Kasumi-1 (cell line): ENCODE data around the gene FAM227A.
"Not testable (repeated sequence)": the region's sequence is repeated elsewhere in the genome, so short reads cannot be mapped to it uniquely, and the experiment has no call there.

ENCODE experiments used
- DNase-seq, 2 experiments: peaks; one replicate each; lab custom pipeline; 2025; lab: John Stamatoyannopoulos, UW

Gene FAM227A

DNA sequence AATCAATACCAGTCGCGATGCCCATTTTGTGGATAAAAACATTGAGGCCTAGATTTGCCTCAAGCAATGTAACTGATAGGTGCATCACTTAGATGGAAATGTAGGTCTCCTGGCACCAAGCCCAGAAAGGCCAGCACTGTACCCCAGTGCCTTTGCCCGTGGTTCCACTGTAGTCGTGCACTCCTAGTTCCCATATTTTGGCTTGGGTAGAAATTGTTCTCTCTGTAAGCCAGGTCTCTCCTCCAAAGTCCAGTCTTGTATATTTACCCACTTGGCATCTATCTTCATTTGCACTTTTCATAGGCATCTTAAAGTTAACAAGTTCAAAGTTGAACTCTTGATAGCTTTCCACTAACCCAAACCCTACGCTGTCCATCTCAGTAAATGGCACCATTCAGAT lies 44.6 kb downstream of the FAM227A start:
- no peak for DNase-seq

DNA sequence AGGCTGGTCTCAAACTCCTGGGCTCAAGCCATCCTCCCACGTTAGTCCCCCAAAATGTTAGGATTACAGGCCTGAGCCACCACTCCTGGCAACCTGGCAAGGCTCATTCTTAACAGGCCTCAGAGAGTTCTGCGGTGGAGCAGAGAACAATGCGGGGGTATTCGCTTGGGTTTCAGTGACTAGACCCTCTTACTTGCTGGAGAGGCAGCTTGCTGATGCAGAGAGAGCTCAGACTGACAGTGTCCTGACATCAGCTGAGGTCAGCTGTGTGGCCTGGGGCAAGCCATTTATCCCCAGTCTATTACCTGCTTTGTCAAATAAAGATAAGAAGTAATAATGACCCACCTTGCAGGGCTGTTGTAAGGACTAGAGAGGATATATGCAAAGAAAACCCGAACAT lies 46.0 kb downstream of the FAM227A start:
- DNase-seq = no peak

DNA sequence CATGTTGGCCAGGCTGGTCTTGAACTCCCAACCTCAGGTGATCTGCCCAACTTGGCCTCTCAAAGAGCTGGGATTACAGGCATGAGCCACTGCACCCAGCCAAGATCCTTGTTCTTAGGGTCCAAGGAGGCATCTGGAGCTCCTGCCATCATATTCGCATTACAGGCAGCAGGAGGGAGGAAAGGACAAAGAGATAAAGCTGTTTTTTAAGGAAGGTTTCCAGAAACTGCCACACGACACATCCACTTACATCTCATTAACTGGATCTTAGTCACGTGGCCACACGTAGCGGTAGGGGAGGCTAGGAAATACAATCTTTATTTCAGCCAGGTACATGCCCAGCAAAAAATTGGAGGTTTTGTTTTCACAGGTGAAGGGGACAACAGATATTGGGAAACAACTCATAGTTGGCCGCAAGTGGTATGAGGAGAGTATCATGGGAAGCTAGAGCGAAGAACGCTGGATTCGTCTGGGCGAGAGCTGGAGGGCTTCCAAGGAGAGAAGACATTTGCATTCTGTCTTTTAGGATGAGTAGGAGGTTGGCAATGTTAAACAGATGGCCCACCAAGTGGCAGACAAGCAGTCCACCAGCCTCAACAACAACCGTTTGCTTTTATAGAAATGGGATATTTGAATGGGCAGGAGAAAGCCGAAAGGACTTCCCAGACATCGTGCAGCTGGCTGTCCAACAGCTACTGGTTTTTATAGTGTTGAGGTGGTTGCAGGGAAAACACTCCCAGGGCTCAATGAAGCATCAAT lies 47.0 kb downstream of the FAM227A start:
- DNase-seq = no peak

DNA sequence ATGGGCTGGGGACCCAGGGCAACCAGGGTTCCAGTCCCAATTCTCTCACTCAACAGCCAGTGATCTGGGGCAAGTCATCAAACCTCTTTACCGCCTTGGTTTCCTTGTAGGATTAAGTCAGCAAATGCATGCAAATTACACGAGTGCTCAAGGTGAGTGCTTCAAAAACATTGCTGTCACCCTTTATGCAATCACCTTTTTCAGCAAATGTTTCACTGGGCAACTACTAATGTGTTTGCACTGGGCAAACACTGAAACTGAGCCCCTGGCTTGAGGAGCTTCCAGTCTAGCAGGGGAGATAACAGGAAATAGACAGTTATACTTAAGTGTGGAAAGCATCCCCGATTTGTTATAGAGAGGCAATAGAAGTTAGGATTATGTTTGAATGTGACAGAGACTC lies 48.5 kb downstream of the FAM227A start:
- DNase-seq = no peak

DNA sequence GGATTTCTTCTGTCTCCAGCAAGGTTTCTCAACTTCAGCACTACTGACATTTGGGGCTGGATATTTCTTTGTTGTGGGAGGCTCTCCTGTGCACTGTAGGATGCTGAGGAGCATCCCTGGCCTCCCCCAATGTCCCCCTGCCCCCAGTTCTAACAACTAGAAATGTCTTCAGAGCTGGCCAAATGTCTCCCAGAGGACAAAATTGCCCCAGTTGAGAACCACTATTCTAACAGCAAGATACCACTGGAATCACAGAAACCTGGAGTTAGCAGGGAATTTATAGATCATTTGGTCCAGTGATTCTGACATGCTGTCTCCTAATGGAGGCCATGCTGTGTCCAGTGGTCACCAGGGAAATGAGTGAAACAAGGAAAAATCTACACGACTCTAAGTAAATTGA lies 54.0 kb downstream of the FAM227A start:
- no peak for DNase-seq

- no peak for DNase-seq
Measured at GRCh38 chr22:38601221-38601764, 54.9 kb downstream of the FAM227A start.

GRCh38 chr22:38599466-38599865 lies 56.7 kb downstream of the FAM227A start:
- DNase-seq = no peak

DNA sequence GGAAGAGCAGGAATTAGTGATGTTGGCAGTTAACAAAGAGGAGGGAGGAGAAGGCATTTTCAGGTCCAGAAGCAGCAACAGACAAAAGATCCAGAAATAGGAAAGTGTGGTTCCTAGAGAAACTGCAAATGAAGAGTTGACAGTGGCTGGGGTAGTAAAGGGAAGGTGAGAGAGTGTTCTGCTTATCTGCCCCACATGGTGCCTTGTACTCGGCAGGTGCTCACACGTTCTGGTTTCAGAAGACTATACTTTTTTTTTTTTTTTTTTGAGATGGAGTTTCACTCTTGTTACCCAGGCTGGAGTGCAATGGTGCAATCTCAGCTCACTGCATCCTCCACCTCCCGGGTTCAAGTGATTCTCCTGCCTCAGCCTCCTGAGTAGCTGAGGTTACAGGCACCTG lies 73.3 kb downstream of the FAM227A start:
- DNase-seq = not testable (repeated sequence)

GRCh38 chr22:38578505-38578904 lies 77.7 kb downstream of the FAM227A start:
- DNase-seq = no peak

DNA sequence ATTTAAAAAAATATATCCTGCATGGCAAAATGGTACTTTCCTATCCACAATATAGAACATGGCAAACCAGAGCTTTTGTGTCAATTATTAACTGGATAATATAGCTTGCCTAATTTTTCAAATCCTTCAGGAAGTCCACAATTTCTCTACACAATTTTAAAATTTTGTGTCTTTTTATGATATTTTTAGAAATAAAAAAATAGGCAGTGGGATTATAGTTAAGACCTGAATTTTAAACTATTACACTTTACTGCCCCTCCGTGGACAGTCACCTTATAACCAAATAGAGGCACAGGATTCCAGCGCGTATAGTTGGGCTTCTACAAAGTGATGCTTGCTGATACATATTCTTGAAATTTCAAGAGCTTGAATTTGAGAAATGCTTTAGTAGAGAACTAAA lies 84.1 kb downstream of the FAM227A start:
- DNase-seq = peak; percentile 81 to 87

- DNase-seq = peak in 1 of 2 experiments; percentile 39
Measured at GRCh38 chr22:38570779-38571364, 85.3 kb downstream of the FAM227A start.

DNA sequence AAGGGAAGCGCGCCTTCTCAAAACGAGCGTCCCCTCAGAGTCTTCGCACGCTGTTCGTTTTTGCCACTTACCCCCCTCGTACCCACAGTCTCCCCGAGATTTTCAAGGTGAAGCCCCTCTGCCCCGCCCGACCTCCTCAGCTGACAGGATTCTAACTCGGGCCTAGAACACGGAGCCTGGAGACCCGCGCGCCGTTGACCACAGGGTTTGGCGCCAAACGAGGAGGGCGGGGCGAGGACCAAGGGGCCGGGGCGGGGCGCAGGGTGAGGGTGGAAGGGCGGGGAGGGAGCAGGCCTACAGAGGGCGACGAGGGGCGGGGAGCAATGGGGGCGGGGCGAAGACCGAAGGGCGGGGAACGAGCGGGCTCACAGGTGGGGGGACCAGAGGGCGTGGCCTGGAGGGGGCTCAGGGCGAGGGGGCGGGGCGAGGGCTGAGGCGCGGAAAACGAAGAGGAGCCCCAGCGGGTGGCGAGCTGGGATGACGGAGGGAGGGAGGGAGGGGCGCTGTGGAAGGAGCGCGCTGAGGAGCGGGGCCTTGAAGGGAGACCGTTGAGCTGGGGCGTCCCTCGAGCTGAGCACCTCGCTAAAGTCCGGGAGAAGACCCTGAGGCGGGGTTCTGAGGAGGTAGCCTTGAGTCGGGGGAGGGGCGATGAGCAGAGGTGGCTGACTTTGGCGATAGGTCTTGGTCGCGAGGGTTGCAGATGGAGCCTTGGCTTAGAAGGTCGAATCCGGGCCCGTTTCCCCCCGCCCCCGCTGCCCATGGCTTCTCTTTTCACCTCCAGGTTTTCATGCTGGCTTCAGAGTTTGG lies 86.0 kb downstream of the FAM227A start, which contains the start of gene DMC1:
Gene DMC1 (minus strand): TSS at position 212 of the 807 bp plus-strand sequence. CDS start 1,927 bp downstream, outside the sequence.
- DNase-seq = peak; percentile 88 to 89

GRCh38 chr22:38569181-38569971 lies 86.8 kb downstream of the FAM227A start:
- DNase-seq = no peak

- no peak for DNase-seq
Measured at GRCh38 chr22:38567531-38568285, 88.5 kb downstream of the FAM227A start.

DNA sequence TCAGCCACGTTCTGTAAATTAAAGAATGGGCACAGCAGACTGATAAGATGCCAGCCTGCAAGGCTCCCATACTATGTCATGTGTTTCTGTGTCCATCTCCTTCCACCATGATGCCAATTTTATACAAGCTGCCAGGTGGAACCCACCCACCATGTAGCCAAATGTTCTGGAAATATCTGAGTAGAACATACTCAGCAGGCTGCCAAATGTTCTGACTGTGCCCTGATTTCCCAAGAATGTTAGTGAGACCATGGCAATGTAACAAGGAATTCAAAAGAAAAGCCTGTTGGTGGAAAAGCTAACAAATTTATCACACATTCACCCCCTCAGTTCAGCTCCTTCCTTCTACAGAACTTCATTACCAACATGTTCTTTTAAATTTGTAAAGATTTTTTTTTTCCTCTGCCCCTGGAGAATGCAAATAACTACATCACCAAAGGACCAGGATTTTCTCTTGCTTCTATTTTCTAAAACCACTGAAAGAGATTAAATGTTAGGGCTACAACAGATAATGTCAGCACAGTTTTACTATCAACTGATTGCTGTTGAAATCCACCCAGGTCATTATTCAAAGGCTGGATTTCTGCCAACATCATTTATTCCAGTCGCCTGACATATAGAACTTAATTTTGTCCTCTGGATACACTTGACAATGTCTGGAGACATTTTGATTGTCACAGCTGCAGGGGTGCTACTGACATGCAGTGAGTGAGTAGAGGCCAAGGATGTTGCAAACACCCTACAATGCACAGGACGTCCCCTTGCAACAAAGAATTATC lies 89.3 kb downstream of the FAM227A start:
- no peak for DNase-seq

- no peak for DNase-seq
Measured at GRCh38 chr22:38565441-38565840, 90.8 kb downstream of the FAM227A start.

GRCh38 chr22:38564669-38565068 lies 91.5 kb downstream of the FAM227A start:
- DNase-seq = no peak

DNA sequence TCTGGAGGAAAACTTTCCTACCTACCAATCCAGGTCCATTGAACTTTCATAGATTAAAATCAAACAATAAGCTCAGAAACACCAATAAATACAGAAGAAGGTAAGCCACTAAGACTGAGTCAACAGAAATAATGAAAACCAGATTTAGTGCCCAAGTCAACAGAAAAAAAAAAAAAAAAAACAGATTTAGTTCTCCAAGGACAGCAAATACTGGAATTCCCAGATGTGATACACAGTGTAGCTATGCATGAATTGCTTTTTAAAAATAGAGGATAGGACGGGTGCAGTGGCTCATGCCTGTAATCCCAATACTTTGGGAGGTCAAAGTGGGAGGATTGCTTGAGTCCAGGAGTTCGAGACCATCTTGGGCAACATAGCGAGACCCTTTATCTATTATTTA lies 101.9 kb downstream of the FAM227A start:
- DNase-seq = no peak

- no peak for DNase-seq
Measured at GRCh38 chr22:38549101-38549894, 106.9 kb downstream of the FAM227A start.
